Lower leg skin (tissue), 3 donors: Measurements from ENCODE around the gene EFCAB10.

Experiments used
- CTCF ChIP-seq, 3 donors: fragments of 450-650 bp; IDR thresholded peaks; one replicate each; pipeline ENCODE4 v1.5.1; 2016; ENCODE audit warnings: antibody characterized with exemption in 3 of 3, mild to moderate bottlenecking in 3 of 3, moderate library complexity in 2 of 3
- POLR2A ChIP-seq, 2 donors: fragments of 450-650 bp; IDR thresholded peaks; one replicate each; pipeline ENCODE4 v1.6.1; 2016 to 2017; ENCODE audit warnings: antibody characterized with exemption in 2 of 2, mild to moderate bottlenecking in 1 of 2, moderate library complexity in 1 of 2

- TF ChIP-seq CTCF (IDR thresholded peaks at IDR 0.05) (no peak), POLR2A (IDR thresholded peaks at IDR 0.05) (no peak)
Measured at GRCh38 chr7:105587909-105588635, 6.8 kb upstream of the EFCAB10 start.
